ENCODE results near the gene CYP1A2. TPM values are rescaled to one million over a fixed set of nuclear protein-coding genes. Genes with fewer than 3 reads are reported as not detected.

The CYP1A2 gene
- total RNA-seq, 2 donors from 2014 or later: not detected

- Mint-ChIP-seq H3K36me3 (ENCODE audit: low read depth) (peaks cover 9% of the 10 kb centered on the region), H3K27ac (no peak overlapping the region), H3K4me3 (no peak overlapping the region), H3K4me1 (peaks cover 14% of the 10 kb centered on the region), H3K27me3 (ENCODE audit: insufficient read depth) (no peaks in the 10 kb centered on the region), H3K9me3 (no peaks in the 10 kb centered on the region)
- TF ChIP-seq CTCF (conservative IDR thresholded peaks at IDR 0.05): no peak
- Histone ChIP-seq H3K9me3 (ENCODE audit: control insufficient read depth, low read length) (no peaks in the 10 kb centered on the region), H3K4me1 (ENCODE audit: control insufficient read depth, insufficient read depth, low read length) (no peaks in the 10 kb centered on the region), H3K36me3 (ENCODE audit: control insufficient read depth, insufficient read depth, low read length) (peaks cover 8% of the 10 kb centered on the region), H3K27ac (ENCODE audit: low read depth, low read length) (no peak overlapping the region), H3K9ac (ENCODE audit: extremely low read depth, low read length, poor library complexity, severe bottlenecking) (no peak overlapping the region), H3K4me3 (ENCODE audit: low read length) (no peak overlapping the region), H3K27me3 (ENCODE audit: control insufficient read depth, insufficient read depth, low read length, poor library complexity, severe bottlenecking) (no peaks in the 10 kb centered on the region)
- no peak for DNase-seq
- WGBS, 2 experiments (ENCODE audit: insufficient coverage in 1 of 2, insufficient read length in 1 of 2): 80% methylated on average over 1 of the region's 1 CpG; no CpG with 5 or more reads in 1 of the 2 experiments
Measured at GRCh38 chr15:74791007-74791406, 42.4 kb downstream of the CYP1A2 start.

- Mint-ChIP-seq H3K27ac (no peak overlapping the region), H3K36me3 (ENCODE audit: low read depth) (peaks cover 11% of the 10 kb centered on the region), H3K9me3 (no peaks in the 10 kb centered on the region), H3K4me1 (peaks cover 14% of the 10 kb centered on the region), H3K27me3 (ENCODE audit: insufficient read depth) (no peaks in the 10 kb centered on the region), H3K4me3 (no peak overlapping the region)
- 87 to 96% methylated on average over 3 to 7 of the region's 7 CpGs for WGBS, 2 experiments (ENCODE audit: insufficient coverage in 1 of 2, insufficient read length in 1 of 2)
- H3K9ac ChIP-seq (ENCODE audit: extremely low read depth, low read length, poor library complexity, severe bottlenecking): no peak overlapping the region
- no peak for DNase-seq
- no peak overlapping the region for H3K27ac ChIP-seq (ENCODE audit: low read depth, low read length)
- H3K36me3 ChIP-seq (ENCODE audit: control insufficient read depth, insufficient read depth, low read length): peaks cover 8% of the 10 kb centered on the region
- no peak for TF ChIP-seq CTCF (conservative IDR thresholded peaks at IDR 0.05)
- no peaks in the 10 kb centered on the region for H3K4me1 ChIP-seq (ENCODE audit: control insufficient read depth, insufficient read depth, low read length)
- no peaks in the 10 kb centered on the region for H3K9me3 ChIP-seq (ENCODE audit: control insufficient read depth, low read length)
- H3K27me3 ChIP-seq (ENCODE audit: control insufficient read depth, insufficient read depth, low read length, poor library complexity, severe bottlenecking): no peaks in the 10 kb centered on the region
- no peak overlapping the region for H3K4me3 ChIP-seq (ENCODE audit: low read length)
Measured at GRCh38 chr15:74791667-74792066, 43.0 kb downstream of the CYP1A2 start.

- H3K4me3 Mint-ChIP-seq: no peak overlapping the region
- 91 to 92% methylated on average over 10 to 12 of the region's 12 CpGs for WGBS, 2 experiments (ENCODE audit: insufficient coverage in 1 of 2, insufficient read length in 1 of 2)
Measured at GRCh38 chr15:74792227-74793016, 43.8 kb downstream of the CYP1A2 start.

More at GRCh38 chr15:74792227-74793016, 43.8 kb downstream of the CYP1A2 start:
- no peak overlapping the region for H3K27ac ChIP-seq (ENCODE audit: low read depth, low read length)
- Mint-ChIP-seq H3K36me3 (ENCODE audit: low read depth) (peaks cover 11% of the 10 kb centered on the region), H3K9me3 (no peaks in the 10 kb centered on the region), H3K27me3 (ENCODE audit: insufficient read depth) (no peaks in the 10 kb centered on the region), H3K27ac (no peak overlapping the region), H3K4me1 (peaks cover 14% of the 10 kb centered on the region)
- no peak overlapping the region for H3K9ac ChIP-seq (ENCODE audit: extremely low read depth, low read length, poor library complexity, severe bottlenecking)
- no peak overlapping the region for H3K4me3 ChIP-seq (ENCODE audit: low read length)
- no peaks in the 10 kb centered on the region for H3K9me3 ChIP-seq (ENCODE audit: control insufficient read depth, low read length)
- no peak for TF ChIP-seq CTCF (conservative IDR thresholded peaks at IDR 0.05)
- peaks cover 8% of the 10 kb centered on the region for H3K36me3 ChIP-seq (ENCODE audit: control insufficient read depth, insufficient read depth, low read length)
- no peaks in the 10 kb centered on the region for H3K4me1 ChIP-seq (ENCODE audit: control insufficient read depth, insufficient read depth, low read length)
- DNase-seq: no peak
- no peaks in the 10 kb centered on the region for H3K27me3 ChIP-seq (ENCODE audit: control insufficient read depth, insufficient read depth, low read length, poor library complexity, severe bottlenecking)
